GM12892 (cell line): ENCODE measurements around the gene ANKRD11.
A peak's percentile ranks its signal among the peaks of the same experiment; 100 is the strongest.

Source experiments
- DNase-seq: peaks from one replicate; pipeline ENCODE4 v3.0.0; 2011; ENCODE audit not compliant: insufficient read length
- FAIRE-seq: peaks from 2 replicates; lab custom pipeline; 2011; peaks lifted over from hg19 to GRCh38; lab: Jason Lieb, UNC
- POLR2A ChIP-seq: IDR thresholded peaks from 2 replicates; pipeline ENCODE4 v1.6.1; 2011; ENCODE audit warnings: low read depth, low read length, control low read depth
- POLR2AphosphoS5 ChIP-seq: IDR thresholded peaks from 2 replicates; pipeline ENCODE4 v1.6.1; 2011; ENCODE audit warnings: low read depth, low read length, control low read depth
- TAF1 ChIP-seq: IDR thresholded peaks from 2 replicates; pipeline ENCODE4 v1.6.1; 2011; ENCODE audit warnings: low read depth, mild to moderate bottlenecking, control low read depth, low read length, borderline replicate concordance

Gene ANKRD11

GRCh38 chr16:89525146-89525913, 35.0 kb upstream of the ANKRD11 start:
- no peak for DNase-seq
- FAIRE-seq = no peak
- TF ChIP-seq POLR2AphosphoS5 (no peak), POLR2A (no peak), TAF1 (no peak)

GRCh38 chr16:89523680-89524344, 33.5 kb upstream of the ANKRD11 start:
- no peak for FAIRE-seq

GRCh38 chr16:89522287-89522686, 31.9 kb upstream of the ANKRD11 start:
- FAIRE-seq (no peak), DNase-seq (no peak)
- TF ChIP-seq TAF1 = no peak
- TF ChIP-seq POLR2A = no peak
- no peak for TF ChIP-seq POLR2AphosphoS5

More at GRCh38 chr16:89523680-89524344, 33.5 kb upstream of the ANKRD11 start:
- no peak for DNase-seq
- no peak for TF ChIP-seq TAF1
- TF ChIP-seq POLR2A = no peak

- DNase-seq = no peak
- TF ChIP-seq POLR2A (no peak), POLR2AphosphoS5 (no peak), TAF1 (no peak)
- FAIRE-seq = no peak
Observed at GRCh38 chr16:89519881-89520280, 29.5 kb upstream of the ANKRD11 start.

- FAIRE-seq = no peak
- DNase-seq = no peak
- TF ChIP-seq TAF1 = no peak
- no peak for TF ChIP-seq POLR2AphosphoS5
- no peak for TF ChIP-seq POLR2A
Observed at GRCh38 chr16:89517128-89517527, 26.8 kb upstream of the ANKRD11 start.

GRCh38 chr16:89512453-89512852, 22.1 kb upstream of the ANKRD11 start:
- FAIRE-seq = no peak
- TF ChIP-seq POLR2AphosphoS5 (no peak), POLR2A (no peak), TAF1 (no peak)
- DNase-seq = no peak

- FAIRE-seq (no peak), DNase-seq (no peak)
Observed at GRCh38 chr16:89511374-89511773, 21.0 kb upstream of the ANKRD11 start.

GRCh38 chr16:89510526-89510925, 20.2 kb upstream of the ANKRD11 start:
- no peak for TF ChIP-seq TAF1
- TF ChIP-seq POLR2AphosphoS5 = no peak
- no peak for TF ChIP-seq POLR2A
- no peak for FAIRE-seq
- DNase-seq = no peak

More at GRCh38 chr16:89511374-89511773, 21.0 kb upstream of the ANKRD11 start:
- TF ChIP-seq TAF1 (no peak), POLR2AphosphoS5 (no peak), POLR2A (no peak)

GRCh38 chr16:89507834-89508590, 17.7 kb upstream of the ANKRD11 start, which contains the start of gene SPG7:
TSS of gene SPG7 (plus strand) at chr16:89508403. CDS start at chr16:89508418, 15 bp downstream.
- DNase-seq = peak; percentile 96
- peak; percentile 93 for FAIRE-seq
- TF ChIP-seq POLR2A = peak; percentile 85; the same call in 1 of the 2 replicates
- TF ChIP-seq TAF1 = peak; percentile 61; the same call in 1 of the 2 replicates
- peak; percentile 71 for TF ChIP-seq POLR2AphosphoS5

- FAIRE-seq (peak; percentile 36), DNase-seq (no peak)
- no peak for TF ChIP-seq TAF1
- TF ChIP-seq POLR2A = no peak
- TF ChIP-seq POLR2AphosphoS5 = no peak
Observed at GRCh38 chr16:89507214-89507833, 17.0 kb upstream of the ANKRD11 start.
